Measurements from ENCODE around the gene CCNY.

DNA sequence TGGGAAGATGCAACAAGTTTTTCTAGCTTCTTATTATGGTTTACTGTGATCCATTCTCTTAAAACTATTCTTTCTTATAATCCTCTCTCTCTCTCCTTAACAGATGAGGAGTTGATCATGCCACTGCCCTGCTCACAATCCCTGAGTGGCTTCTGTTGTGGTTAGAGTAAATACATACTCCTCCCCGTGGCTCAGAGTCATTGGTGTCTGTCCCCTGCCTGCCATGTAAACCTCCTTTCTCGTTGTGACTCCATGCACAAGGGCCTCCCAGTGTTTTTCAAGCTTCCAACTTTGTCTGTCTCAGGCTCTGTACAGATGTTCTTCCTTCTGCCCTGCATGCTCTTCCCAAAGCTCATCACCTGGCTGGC is 20.4 kb downstream of the CCNY start:
- TF ChIP-seq EP300 (IDR thresholded peaks at IDR 0.05; ENCODE audit: borderline replicate concordance) (no peak), CEBPB (IDR thresholded peaks at IDR 0.05) (no peak), FOXM1 (IDR thresholded peaks at IDR 0.05; ENCODE audit: borderline replicate concordance, low read depth) (no peak), NFIC (IDR thresholded peaks at IDR 0.05) (no peak), TAF1 (IDR thresholded peaks at IDR 0.05; ENCODE audit: low read depth) (no peak), TEAD4 (IDR thresholded peaks at IDR 0.05) (no peak), RAD21 (IDR thresholded peaks at IDR 0.05; ENCODE audit: low read depth) (no peak), YY1 (IDR thresholded peaks at IDR 0.05; ENCODE audit: low read depth) (no peak)
- TF ChIP-seq, protein P1, sequence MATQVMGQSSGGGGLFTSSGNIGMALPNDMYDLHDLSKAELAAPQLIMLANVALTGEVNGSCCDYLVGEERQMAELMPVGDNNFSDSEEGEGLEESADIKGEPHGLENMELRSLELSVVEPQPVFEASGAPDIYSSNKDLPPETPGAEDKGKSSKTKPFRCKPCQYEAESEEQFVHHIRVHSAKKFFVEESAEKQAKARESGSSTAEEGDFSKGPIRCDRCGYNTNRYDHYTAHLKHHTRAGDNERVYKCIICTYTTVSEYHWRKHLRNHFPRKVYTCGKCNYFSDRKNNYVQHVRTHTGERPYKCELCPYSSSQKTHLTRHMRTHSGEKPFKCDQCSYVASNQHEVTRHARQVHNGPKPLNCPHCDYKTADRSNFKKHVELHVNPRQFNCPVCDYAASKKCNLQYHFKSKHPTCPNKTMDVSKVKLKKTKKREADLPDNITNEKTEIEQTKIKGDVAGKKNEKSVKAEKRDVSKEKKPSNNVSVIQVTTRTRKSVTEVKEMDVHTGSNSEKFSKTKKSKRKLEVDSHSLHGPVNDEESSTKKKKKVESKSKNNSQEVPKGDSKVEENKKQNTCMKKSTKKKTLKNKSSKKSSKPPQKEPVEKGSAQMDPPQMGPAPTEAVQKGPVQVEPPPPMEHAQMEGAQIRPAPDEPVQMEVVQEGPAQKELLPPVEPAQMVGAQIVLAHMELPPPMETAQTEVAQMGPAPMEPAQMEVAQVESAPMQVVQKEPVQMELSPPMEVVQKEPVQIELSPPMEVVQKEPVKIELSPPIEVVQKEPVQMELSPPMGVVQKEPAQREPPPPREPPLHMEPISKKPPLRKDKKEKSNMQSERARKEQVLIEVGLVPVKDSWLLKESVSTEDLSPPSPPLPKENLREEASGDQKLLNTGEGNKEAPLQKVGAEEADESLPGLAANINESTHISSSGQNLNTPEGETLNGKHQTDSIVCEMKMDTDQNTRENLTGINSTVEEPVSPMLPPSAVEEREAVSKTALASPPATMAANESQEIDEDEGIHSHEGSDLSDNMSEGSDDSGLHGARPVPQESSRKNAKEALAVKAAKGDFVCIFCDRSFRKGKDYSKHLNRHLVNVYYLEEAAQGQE (IDR thresholded peaks at IDR 0.05; ENCODE audit: low read depth), result no peak
- TF ChIP-seq, protein P2, sequence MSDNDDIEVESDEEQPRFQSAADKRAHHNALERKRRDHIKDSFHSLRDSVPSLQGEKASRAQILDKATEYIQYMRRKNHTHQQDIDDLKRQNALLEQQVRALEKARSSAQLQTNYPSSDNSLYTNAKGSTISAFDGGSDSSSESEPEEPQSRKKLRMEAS (IDR thresholded peaks at IDR 0.05), result no peak

Data from Ishikawa (cell line).